CD4-positive, CD25-positive, alpha-beta regulatory T cell (primary cell): ENCODE measurements around the gene VAX1. TPM values are rescaled to one million over a fixed set of nuclear protein-coding genes. Genes with fewer than 3 reads are reported as not detected.

Experiments
- polyA plus RNA-seq, 4 donors: library from polyadenylated mRNA; unstranded; fragments of 300-500 nt; fragmentation: Illumina TruSeq; gene quantifications; one replicate each; pipeline ENCODE4 v1.2.3, GENCODE V29; 2021
- total RNA-seq: library from RNA; stranded (reverse); gene quantifications from one replicate; pipeline ENCODE4 v1.2.3, GENCODE V29; 2022

The VAX1 gene
- total and polyA plus RNA-seq, 5 donors from 2014 or later: not detected

Other genes starting within 250 kb of the VAX1 start
- 2.4 TPM for gene SHTN1, start 133.1 kb downstream of the VAX1 start, total RNA-seq
- gene SHTN1, start 133.1 kb downstream of the VAX1 start, polyA plus RNA-seq: under 1 TPM; 0.25 to 0.71 (median 0.48) TPM
- not detected for gene KCNK18, start 59.2 kb upstream of the VAX1 start, total RNA-seq
- not detected for gene KCNK18, start 59.2 kb upstream of the VAX1 start, polyA plus RNA-seq
- 0.25 TPM for gene SLC18A2, start 102.8 kb upstream of the VAX1 start, total RNA-seq
- under 1 TPM in 3 of 4 donors, not detected in 1; 0.09 to 0.17 (median 0.14) TPM for gene SLC18A2, start 102.8 kb upstream of the VAX1 start, polyA plus RNA-seq
- 30.4 TPM for gene PDZD8, start 237.2 kb upstream of the VAX1 start, total RNA-seq
- gene PDZD8, start 237.2 kb upstream of the VAX1 start, polyA plus RNA-seq: 10 to 100 TPM in 1 of 4 donors, 1 to 10 TPM in 3; 3.1 to 11.2 (median 6.1) TPM